Fibroblast of peridontal ligament (primary cell): Measurements from ENCODE around the gene LRRC8E.
"Not testable (repeated sequence)": the region's sequence is repeated elsewhere in the genome, so short reads cannot be mapped to it uniquely, and the experiment has no call there.

Source experiments
- DNase-seq: peaks from one replicate; pipeline ENCODE4 v3.0.0-alpha.2; 2010; ENCODE audit errors: extremely low read depth

LRRC8E gene

DNA sequence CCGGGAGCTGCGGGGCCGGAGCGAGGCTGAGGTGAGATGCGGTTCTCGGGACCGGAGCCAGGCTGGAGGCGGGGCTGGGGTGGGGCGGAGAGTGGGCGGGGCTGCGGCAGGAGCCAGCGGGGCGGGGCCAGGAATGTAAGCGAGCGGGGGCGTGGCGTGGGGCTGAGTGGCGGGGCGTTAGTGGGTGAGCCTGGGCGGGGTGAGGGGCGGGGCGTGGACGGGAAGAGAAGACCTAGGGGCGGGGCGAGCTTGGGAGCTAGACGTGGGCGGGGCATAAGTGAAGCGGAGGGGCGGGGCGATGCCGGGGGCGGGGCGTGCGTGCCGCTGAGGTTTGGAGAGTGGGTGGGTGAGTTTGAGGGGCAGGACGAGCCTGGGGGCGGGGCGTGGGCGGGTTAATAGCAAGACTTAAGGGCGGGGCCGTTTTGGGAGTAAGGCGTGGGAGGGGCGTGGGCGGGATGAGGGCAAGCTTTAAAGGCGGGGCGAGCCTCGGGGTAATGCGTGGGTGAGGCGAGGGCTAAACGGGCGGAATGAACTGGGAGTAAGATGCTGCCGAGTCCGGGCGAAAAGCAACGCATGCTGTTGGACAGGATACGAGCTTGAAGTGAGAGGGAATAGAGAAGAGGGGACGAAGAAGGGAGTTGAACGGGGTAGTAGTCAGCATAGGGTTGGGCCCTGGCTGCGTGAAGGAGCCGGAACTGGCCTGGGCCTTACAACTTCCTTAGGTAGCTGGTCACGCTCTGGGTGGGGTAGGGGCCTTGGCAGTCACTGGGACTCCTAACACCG, 32.4 kb downstream of the LRRC8E start:
- DNase-seq: peak; percentile 96

DNA sequence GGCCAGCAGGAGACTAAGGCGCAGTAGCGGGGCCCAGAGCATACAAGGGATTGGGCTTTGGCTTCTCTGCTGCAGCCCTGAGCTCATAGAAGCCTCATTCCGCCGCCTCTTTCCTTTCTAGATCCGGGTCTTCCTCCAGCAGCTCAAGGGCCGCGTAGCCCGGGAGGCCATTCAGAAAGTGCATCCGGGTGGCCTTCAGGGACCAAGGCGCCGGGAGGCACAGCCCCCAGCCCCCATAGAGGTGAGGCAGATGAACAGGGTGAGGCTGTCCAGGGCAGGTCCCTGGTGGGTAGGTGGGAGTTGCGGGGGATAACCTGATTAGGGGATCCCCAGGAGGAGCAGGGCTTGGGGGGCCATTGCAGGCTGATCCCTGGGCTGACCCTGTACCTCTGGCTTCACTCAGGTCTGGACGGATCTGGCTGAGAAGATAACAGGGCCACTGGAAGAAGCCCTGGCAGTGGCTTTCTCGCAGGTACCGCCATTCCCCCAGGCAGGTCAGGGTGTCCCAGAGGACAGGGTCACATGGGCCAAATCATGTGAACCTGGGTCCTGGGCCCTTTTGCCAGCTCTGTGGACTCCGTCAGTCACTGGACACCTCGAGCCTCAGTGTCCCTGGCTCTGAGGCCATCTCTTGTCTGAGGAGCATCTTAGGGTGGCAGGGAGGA, 33.1 kb downstream of the LRRC8E start:
- DNase-seq: no peak

DNA sequence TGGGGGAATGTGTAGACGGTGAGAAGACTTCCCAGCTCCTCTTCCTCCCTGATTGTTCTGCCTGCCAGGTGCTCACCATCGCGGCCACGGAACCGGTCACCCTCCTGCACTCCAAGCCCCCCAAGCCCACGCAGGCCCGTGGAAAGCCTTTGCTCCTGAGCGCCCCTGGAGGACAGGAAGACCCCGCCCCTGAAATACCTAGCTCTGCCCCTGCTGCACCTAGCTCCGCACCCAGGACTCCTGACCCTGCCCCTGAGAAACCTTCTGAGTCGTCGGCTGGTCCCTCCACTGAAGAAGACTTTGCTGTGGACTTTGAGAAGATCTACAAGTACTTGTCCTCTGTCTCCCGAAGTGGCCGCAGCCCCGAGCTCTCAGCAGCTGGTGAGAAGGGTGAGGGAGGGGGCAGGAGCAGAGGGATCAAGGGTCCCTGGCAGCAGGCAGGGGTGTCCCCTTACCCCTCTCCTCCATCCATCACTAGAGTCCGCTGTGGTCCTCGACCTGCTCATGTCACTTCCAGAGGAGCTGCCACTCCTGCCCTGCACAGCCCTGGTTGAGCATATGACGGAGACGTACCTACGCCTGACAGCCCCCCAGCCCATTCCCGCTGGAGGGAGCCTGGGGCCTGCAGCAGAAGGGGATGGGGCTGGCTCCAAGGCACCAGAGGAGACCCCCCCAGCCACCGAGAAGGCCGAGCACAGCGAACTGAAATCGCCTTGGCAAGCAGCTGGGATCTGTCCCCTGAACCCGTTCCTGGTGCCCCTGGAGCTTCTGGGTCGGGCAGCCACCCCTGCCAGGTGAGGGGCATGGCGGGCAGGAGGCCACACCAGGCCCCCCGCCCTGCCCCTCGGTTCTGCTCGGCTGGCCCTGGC, 33.9 kb downstream of the LRRC8E start:
- DNase-seq: no peak

DNA sequence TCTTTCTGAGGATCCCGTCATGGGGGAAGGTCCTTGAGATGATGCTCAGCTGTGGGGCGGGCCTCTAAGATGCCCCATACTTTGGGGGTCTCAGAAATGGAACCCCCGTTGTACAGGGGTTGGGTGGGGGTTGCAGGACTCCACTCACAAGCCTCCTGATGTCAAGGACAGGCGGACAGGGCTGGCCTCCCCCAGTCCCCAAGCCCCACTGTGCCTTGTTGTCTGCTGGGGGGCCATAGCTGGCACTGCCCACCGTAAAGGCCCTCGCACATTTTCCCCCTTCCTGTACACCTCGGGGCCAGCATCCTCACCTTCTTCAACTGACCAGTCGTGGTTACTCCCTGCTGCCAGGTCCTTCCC, 34.5 kb downstream of the LRRC8E start:
- no peak for DNase-seq

DNA sequence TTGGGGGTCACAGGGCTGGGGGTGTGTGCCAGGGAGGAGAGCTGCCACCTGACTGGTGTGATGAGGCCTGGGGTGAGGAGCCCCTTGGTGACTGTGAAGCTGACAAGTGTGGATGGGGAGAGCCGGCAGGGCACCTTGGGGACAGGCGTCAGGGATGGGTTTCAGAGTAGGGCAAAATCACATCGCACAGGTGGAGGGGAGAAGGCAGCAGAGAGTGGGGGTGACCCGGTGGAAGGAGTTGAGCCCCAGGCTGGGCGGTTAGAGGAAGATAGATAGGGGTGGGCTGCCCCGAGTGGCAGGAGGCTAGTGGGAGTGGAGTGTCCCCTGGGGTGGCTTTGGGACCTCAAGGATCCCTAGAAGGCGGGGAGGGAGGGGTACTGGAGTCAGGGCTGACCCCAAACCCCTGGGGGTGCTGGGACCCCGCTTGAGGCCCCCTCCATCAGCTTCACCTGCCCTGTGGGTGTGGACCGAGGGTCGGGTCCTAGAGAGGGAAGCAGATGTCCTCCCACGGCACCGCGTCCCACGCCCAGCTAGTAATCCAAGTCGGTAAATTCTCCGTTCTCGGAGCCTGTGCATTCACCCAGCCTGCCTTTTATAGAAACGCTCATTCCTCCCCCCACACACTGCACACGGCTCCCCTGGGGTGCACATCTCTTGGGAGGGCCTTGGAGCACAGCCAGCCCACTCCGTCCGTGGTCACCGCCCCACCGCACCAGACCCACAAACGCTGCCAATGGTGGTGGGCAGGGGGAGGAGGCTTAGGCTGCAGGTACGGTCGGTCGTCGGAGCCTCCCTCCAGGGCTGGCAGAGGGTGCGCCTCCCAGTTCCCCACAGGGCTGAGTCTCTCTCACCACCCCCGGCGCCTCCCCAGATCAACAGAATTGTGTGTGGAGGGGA, 35.2 kb downstream of the LRRC8E start:
- DNase-seq: no peak

DNA sequence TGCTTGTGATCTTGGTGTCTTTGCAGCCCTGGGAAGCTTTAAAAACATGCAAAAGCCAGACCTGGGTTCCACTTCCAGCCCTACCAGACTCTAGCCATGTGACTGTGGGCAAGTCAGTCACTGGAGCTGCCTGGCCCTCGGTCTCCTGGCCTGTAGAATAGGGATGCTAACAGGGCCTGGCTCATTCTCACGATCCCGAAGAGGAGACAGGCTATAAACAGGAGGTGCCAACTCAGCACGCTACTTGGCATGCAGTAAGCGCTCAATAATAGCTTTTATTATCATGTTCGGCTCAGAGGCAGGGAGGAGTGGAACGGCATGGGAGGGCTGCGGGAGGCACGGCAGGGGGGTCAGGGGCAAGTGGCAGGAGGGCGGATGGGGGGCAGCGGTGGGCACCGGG, 35.9 kb downstream of the LRRC8E start:
- no peak for DNase-seq

DNA sequence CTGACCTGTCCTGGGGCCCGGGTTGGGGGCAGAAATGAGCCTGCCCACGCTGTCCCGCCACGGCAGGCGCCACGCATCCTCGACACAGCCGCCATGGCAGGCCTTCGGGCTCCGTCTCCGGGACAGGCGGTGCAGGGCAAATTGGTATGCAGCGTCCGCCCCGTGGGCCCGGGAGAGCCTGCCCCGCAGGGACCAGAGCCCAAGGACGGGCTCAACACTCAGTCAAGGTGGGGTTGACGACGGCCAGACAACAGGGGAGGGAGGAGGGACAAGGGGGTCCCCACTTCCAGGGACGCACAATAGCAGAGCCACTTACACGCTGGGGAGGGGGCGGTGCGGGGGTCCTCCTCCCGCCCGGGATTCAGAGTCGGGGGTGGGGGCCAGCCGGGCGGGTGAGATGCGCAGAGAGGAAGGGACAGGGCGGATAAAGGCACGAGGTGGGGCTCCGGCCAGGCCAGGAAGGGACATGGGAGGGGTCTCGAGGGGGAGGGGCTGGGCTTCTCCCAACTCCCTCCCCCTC, 36.4 kb downstream of the LRRC8E start:
- DNase-seq: no peak

DNA sequence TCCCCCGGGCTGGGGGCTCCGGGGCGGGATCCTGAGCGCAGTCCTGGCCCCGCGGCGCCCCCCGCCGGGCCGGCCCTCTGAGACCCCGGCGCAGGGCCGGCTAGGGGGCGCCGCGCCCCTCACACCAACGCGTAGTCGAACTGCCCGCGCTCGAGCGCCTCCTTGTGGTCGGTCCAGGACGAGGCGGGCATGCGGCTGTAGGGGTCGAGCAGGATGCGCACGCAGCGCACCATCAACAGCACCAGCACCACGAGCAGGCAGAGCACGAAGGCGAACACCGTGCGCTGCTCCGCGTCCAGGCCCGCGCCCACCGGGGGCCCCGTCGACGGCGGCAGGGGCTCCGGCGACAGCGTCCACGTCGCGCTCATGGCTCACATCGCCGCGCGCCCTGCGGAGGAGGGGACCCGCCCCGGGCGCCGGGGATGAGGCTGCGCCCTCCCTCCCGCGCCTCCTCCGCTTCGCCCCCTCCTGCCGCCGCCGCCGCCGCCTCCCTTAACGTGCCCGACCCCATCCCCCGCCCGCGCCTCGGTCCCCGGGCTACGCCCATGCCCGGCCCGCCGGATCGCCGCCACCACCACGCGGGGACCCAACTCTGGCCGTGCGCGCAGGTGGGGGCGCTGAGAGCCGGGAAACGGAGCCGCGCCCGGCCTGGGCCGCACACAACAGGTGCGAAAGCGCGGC, 37.0 kb downstream of the LRRC8E start:
- peak; percentile 50 for DNase-seq

DNA sequence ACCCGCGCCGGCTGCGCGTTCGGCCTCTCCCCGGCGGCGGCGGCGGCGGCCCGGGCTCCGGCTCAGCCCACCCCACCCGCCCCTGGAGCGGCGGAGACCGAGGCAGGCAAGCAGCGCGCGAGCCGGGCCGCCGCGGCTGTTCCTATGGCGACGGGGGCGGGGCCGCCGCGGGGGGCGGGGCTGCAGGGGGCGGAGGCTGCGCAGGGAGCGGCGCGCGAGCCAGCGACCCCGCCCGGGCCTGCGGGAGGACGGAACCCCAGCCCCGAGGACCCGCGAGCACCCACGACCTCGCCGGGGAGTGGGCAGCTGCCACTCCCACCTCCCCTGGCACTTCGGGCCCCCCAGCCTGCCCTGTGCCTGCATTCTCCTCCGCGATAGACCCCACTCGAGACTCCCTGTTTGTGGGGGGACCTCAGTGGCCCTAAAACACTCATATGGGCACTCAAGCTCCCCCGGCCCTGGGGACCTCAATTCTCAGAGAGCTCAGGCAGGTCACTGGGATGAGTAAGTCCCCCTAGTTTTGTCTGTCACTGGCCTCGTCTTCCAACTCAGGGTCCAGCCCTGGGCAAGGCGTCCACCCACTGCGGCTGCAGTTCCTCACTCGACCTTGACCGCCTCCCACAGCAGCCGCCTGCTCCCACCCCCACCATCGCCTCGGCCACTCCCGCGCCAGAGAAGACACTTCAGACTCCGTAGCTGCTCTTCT, 37.9 kb downstream of the LRRC8E start, which contains the start of gene CTXN1:
TSS of gene CTXN1 (minus strand) at position 115 of the 706 bp plus-strand sequence. CDS start 597 bp downstream, outside the sequence.
- peak; percentile 12 for DNase-seq

DNA sequence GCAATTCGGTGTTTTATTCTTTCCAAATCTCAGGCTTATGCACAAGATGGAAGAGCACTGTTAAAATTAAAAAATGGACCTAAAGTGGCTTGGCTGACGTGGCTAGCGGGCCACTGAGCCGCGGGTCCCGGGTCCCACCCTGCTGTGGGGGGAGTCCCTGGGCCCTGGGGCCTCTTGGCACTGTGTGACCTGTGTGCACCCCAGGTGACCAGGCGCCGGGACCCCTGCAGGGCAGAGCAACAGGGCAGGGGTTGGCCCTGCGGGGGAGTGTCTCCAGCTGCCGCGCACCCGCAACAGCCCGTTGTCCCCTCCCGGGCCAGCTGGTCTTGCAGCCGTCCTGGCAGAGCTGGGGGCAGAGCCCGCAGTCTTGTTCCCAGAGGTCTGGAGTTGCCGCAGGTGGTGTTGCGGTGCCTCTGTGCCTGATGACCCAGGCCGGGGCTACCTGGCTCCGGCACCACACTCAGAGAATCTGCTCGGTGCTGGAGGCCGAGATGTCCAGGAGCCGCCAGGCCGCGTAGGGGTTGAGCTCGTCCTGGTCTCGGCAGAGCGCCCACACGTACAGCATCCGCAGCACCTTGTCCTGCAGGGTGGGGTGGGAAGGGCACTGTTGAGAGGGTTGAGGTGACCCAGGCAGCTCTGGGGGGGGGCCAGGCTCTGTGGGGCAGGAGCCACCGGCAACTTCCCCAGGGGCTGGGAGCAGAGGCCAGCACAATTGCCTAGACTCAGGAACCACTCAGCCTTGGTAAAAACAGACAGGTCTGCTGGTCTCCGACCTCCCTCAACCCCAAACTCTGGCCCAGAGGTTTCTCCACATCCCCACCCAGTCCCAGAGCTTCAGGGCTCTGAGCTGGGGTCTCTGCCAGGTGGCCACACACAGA, 38.7 kb downstream of the LRRC8E start:
- no peak for DNase-seq

DNA sequence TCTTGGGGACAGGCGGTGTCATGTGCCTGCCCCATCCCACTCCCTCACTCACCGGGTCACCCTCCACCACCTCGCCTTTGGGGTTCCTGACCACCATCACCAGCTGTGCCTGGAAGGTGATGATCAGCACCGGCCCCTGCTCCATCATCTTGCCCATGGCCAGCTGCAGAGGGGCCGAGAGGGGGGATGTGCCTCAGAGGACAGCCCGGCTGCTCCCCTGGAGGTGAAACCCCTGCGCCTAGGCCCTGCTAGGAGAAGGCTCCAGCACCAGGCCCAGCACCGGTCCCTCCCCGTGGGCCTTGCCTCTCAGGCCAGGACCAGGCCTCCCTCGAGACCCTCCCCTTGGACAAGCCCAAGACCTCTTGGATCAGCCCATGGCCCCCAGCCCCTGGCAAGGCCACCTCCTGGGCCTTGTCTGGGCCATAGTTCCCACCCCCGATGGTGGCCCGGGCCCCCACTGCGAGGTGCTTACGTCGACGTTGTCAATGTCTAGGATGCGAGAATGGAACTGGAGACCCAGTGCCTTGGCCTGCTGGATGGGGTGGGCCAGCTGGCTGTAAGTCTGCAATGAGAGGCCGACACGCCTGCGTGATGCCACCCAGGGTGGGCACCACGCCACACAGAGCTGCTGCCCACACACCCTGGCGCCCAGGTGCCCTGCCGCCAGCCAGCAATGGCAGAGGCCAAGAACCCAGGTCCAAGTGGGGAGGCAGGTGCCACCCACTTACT, 39.5 kb downstream of the LRRC8E start:
- no peak for DNase-seq

DNA sequence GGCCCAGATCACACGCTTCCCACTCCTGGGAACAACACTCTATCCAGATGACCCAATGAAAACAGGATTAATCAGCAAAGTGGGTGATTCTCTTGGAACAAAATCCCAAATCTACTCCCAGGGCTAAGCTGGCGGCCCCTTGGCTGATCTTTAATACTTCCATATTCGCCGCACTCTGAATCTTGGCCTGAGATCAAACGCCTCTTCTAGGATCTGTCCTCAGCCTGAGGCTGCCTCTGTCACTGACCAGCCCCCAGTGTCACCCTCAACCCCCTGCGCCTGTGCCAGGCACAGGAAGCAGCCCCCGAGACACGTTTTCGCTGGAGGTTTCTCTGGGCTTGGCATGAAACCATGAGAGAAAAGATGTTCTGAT, 40.0 kb downstream of the LRRC8E start:
- no peak for DNase-seq

DNA sequence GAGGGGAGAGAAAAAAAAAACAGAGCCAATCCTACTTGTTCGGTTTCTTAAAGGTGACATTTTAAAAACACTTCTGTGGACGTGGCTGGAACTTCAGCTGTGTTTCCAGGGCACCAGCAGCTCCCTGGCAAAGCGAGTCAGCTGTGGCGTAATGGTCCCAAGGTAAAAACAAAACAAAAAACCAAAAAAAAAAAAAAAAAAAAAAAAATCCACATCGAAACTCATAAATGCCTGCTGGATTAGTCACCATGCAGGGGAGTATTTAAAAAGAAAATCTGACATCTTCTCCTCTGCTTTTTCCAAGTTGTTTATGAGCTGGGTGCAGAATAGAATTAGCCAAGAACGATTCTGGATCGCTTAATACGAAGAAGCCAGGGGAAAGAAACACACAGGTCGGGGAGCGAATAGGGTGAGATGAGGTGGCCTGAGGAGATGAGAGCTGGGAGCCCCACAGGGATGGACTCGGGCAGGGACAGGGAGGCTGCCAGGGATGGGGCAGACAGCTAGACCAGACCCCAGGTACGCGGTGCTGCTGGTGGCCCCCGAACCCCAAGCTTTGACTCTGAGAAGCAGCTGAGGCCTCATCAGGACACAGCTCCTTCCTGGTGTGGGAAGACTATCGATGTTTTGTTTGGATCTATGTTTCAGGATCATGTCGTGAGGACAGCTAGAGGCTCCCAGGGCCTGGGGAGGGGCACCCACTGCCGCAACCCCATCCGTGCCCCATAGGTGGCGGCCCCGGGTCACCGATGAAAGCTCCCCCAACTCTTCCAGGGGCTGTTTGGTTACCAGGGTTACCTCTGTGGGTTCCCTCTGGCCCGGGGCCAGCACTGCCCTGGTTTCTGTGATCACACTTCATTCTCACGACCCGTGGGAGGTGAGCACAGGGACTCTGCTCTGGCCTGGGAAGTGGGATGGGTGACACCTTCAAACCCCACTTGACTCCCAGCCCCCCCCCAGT, 40.7 kb downstream of the LRRC8E start:
- peak; percentile 86 for DNase-seq

DNA sequence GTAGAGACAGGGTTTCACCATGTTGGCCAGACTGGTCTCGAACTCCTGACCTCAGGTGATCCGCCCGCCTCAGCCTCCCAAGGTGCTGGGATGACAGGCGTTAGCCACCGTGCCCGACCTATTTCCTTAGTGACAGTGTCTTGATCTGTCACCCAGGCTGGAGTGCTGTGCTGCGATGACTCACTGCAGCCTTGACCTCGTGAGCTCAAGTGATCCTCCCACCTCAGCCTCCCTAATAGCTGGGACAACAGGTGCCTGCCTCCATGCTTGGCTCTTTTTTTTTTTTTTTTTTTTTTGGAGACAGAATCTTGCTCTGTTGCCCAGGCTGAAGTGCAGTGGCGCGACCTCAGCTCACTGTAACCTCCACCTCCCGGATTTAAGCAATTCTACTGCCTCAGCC, 41.7 kb downstream of the LRRC8E start:
- not testable (repeated sequence) for DNase-seq

DNA sequence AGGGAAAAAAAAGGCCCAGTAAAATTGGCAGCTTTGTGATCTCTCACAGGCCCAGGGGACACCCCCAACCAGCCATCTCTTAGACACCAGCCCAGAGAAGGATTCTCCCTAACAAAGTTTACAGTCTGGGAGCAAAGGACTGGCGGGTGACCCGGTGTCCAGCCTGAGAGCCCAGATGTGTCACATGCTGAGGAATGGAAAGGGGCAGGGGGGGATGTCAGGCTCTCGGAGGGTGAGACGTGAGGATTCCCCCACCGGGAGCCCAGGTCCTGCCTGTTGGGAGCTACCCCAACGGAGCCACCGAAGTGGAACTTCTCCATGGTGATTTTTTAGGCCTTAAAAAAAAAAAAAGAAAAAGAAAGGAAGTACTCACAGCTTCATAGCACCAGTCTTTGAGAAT, 42.5 kb downstream of the LRRC8E start:
- no peak for DNase-seq

DNA sequence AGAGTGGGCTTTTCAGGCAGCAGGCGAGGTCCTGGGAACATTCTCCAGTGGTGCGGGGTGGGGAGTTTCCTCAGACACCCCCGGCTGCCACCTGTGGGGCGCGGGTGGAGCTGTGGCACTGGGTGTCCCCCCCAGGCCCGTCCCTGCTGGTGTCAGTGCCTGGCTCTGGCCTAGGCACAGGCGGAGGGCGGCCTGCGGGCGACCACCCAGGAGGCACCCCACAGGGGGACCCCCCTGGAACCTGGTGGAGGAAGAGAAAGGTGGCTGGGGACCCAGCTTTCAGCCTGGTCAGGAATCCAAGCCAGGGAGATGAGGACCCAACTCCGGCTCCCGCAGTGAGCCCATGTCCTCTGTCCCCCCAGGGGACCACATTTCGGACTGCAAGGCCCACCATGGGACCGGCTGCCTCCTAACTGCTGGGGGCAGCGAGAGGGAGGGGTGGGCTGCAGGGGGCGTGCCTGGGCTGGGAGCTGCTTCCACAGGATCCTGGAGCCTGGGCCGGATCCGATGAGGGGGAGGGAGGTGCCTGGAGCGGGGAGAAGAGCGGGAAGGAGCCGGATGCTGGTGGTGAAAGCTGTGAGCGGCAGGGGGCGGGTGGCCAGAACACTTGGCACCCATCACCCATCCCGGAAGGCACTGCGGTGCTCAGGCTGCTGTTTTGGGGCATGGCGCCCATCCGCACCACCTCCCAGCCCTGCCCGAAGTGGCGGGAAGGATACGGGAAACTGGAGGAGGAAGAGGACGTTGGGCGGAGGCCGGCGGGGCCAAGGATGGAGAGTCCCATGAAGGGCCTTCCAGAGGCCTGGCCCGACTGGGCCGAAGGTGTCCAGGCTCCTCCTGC, 43.1 kb downstream of the LRRC8E start:
- no peak for DNase-seq
